ENCODE data around the gene STAU1. TPM values are rescaled to one million over a fixed set of nuclear protein-coding genes. Genes with fewer than 3 reads are reported as not detected.

STAU1 gene
- total and polyA plus RNA-seq, 2 of the 13 experiments (the other 11 are each of a cell fraction or from before 2014, with no cell fraction given), result 119 to 133 TPM

DNA sequence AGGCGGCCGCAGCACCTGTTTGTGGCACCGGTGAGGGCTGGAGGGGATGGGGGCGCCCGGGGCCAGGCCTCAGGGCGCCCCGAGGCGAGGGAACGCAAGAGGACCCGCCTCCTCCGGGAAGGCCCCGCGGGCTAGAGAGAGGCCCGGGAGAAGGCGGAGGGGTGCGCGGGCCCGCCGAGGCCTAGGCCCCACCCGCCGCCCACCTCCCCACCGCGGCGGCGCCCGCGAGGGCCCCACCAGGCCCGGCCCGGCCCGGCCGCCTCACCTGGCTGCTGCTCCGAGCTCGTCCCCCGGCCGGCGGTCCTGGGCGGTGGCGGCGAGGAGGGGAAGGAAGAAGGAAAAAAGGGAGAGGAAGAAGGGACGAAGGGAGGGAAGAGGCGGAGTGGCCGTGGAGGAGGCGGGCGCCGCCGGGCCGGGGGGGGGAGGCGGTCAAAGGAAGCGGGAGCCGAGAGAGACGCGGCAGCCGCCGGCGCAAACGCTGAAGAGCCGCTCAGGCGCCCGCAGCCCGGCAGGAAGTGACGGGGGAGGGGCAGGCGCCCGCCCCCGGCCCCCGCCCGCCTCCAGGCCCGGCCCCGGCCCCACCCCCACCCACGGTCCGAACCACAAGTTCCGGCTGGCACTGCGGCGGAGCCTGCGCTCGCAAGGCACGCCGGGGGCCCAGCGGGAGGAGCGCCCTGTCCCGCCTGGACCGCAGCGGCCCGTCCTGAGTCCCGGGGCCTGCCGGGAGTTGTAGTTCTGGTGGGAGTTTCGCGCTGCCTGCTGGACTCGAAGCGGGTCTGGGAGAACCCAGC, at the start of gene STAU1 (continued):
- TF ChIP-seq, protein P1, sequence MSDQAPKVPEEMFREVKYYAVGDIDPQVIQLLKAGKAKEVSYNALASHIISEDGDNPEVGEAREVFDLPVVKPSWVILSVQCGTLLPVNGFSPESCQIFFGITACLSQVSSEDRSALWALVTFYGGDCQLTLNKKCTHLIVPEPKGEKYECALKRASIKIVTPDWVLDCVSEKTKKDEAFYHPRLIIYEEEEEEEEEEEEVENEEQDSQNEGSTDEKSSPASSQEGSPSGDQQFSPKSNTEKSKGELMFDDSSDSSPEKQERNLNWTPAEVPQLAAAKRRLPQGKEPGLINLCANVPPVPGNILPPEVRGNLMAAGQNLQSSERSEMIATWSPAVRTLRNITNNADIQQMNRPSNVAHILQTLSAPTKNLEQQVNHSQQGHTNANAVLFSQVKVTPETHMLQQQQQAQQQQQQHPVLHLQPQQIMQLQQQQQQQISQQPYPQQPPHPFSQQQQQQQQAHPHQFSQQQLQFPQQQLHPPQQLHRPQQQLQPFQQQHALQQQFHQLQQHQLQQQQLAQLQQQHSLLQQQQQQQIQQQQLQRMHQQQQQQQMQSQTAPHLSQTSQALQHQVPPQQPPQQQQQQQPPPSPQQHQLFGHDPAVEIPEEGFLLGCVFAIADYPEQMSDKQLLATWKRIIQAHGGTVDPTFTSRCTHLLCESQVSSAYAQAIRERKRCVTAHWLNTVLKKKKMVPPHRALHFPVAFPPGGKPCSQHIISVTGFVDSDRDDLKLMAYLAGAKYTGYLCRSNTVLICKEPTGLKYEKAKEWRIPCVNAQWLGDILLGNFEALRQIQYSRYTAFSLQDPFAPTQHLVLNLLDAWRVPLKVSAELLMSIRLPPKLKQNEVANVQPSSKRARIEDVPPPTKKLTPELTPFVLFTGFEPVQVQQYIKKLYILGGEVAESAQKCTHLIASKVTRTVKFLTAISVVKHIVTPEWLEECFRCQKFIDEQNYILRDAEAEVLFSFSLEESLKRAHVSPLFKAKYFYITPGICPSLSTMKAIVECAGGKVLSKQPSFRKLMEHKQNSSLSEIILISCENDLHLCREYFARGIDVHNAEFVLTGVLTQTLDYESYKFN (CRISPR knock-in tag; conservative IDR thresholded peaks at IDR 0.05), result peak; percentile 64
- peak; percentile 44 for TF ChIP-seq FOSL2 (CRISPR knock-in tag; IDR thresholded peaks at IDR 0.05)
- TF ChIP-seq, protein P2, sequence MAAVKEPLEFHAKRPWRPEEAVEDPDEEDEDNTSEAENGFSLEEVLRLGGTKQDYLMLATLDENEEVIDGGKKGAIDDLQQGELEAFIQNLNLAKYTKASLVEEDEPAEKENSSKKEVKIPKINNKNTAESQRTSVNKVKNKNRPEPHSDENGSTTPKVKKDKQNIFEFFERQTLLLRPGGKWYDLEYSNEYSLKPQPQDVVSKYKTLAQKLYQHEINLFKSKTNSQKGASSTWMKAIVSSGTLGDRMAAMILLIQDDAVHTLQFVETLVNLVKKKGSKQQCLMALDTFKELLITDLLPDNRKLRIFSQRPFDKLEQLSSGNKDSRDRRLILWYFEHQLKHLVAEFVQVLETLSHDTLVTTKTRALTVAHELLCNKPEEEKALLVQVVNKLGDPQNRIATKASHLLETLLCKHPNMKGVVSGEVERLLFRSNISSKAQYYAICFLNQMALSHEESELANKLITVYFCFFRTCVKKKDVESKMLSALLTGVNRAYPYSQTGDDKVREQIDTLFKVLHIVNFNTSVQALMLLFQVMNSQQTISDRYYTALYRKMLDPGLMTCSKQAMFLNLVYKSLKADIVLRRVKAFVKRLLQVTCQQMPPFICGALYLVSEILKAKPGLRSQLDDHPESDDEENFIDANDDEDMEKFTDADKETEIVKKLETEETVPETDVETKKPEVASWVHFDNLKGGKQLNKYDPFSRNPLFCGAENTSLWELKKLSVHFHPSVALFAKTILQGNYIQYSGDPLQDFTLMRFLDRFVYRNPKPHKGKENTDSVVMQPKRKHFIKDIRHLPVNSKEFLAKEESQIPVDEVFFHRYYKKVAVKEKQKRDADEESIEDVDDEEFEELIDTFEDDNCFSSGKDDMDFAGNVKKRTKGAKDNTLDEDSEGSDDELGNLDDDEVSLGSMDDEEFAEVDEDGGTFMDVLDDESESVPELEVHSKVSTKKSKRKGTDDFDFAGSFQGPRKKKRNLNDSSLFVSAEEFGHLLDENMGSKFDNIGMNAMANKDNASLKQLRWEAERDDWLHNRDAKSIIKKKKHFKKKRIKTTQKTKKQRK (IDR thresholded peaks at IDR 0.05; ENCODE audit: low read length), result no peak
- TF ChIP-seq MED8 (CRISPR knock-in tag; IDR thresholded peaks at IDR 0.05; ENCODE audit: insufficient replicate concordance), result no peak
- no peak for TF ChIP-seq ZFAT (CRISPR knock-in tag; conservative IDR thresholded peaks at IDR 0.05)
- TF ChIP-seq SRSF4 (IDR thresholded peaks at IDR 0.05; ENCODE audit: low read depth, low read length, poor library complexity, severe bottlenecking), result no peak
- no peak for TF ChIP-seq ESRRA (CRISPR knock-in tag; IDR thresholded peaks at IDR 0.05; ENCODE audit: low read depth)
- TF ChIP-seq ZNF160 (CRISPR knock-in tag; IDR thresholded peaks at IDR 0.05), result no peak
- peak; percentile 27 for TF ChIP-seq ZNF781 (CRISPR knock-in tag; IDR thresholded peaks at IDR 0.05; ENCODE audit: borderline replicate concordance, not compliant biosample characterization)
- TF ChIP-seq ATF7-NPFF (CRISPR knock-in tag; IDR thresholded peaks at IDR 0.05; ENCODE audit: low read depth), result no peak
- TF ChIP-seq HOXA9 (CRISPR knock-in tag; IDR thresholded peaks at IDR 0.05; ENCODE audit: borderline replicate concordance), result no peak; the same call in 1 of the 2 replicates
- TF ChIP-seq PCBP2 (optimal IDR thresholded peaks at IDR 0.05; ENCODE audit: low read depth, low read length, poor library complexity, severe bottlenecking), result no peak
- no peak for TF ChIP-seq PHF21A (CRISPR knock-in tag; IDR thresholded peaks at IDR 0.05)
- peak; percentile 78 for TF ChIP-seq MIER2 (CRISPR knock-in tag; IDR thresholded peaks at IDR 0.05)
- no peak for TF ChIP-seq ZNF549 (CRISPR knock-in tag; IDR thresholded peaks at IDR 0.05)
- TF ChIP-seq, protein P3, sequence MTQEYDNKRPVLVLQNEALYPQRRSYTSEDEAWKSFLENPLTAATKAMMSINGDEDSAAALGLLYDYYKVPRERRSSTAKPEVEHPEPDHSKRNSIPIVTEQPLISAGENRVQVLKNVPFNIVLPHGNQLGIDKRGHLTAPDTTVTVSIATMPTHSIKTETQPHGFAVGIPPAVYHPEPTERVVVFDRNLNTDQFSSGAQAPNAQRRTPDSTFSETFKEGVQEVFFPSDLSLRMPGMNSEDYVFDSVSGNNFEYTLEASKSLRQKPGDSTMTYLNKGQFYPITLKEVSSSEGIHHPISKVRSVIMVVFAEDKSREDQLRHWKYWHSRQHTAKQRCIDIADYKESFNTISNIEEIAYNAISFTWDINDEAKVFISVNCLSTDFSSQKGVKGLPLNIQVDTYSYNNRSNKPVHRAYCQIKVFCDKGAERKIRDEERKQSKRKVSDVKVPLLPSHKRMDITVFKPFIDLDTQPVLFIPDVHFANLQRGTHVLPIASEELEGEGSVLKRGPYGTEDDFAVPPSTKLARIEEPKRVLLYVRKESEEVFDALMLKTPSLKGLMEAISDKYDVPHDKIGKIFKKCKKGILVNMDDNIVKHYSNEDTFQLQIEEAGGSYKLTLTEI (CRISPR knock-in tag; conservative IDR thresholded peaks at IDR 0.05), result no peak
